HepG2 (cell line): ENCODE results near the gene SSH3. TPM values are rescaled to one million over a fixed set of nuclear protein-coding genes. Genes with fewer than 3 reads are reported as not detected.

ENCODE experiments used
- ATAC-seq: fragments of 200-7000 bp; cut with Tn5 transposase; 3 replicates; pipeline ENCODE4 v1.9.1; 2020; ENCODE audit warnings: mild to moderate bottlenecking, moderate library complexity
- BruUV-seq: library from RNA; stranded (reverse); fragments of 400-500 nt; replicated peaks from 2 replicates; lab custom pipeline; 2021; lab: Mats Ljungman, UMichigan
- CTCF ChIA-PET: fragments of 300-600 bp; formaldehyde crosslinking; extraction: SDS; loops from one replicate; lab custom pipeline; 2021; ENCODE audit warnings: low total read pairs, inconsistent platforms, low intra/inter-chr PET ratio; lab: Yijun Ruan, JAX
- POLR2A ChIA-PET: fragments of 350-600 bp; sonication (Branson Sonifier 250); formaldehyde crosslinking; loops from one replicate; lab custom pipeline; 2020; ENCODE audit warnings: antibody characterized with exemption, inconsistent platforms; lab: Yijun Ruan, JAX
- DNase-seq: peaks from one replicate; pipeline ENCODE4 v3.0.0-alpha.2; 2015; ENCODE audit warnings: low spot score
- FAIRE-seq: peaks from 3 replicates; lab custom pipeline; 2011; peaks lifted over from hg19 to GRCh38; lab: Jason Lieb, UNC
- H2AFZ ChIP-seq: one replicate; pipeline ENCODE4 v1.6.1; 2011; ENCODE audit warnings: low read length, inconsistent platforms
- H3K27ac ChIP-seq: fragments of 300-600 bp; 3 replicates; pipeline ENCODE4 v1.8.0; 2011; ENCODE audit warnings: mixed run types, mild to moderate bottlenecking, mixed read lengths, low read length, inconsistent platforms; ENCODE audit not compliant: insufficient read depth; ENCODE audit errors: extremely low read length
- H3K27me3 ChIP-seq, 2 experiments: fragments of 200-600 bp in 1 of 2; 2 replicates in 1 of 2; 3 replicates in 1 of 2; pipeline versions ENCODE4 v1.6.0 to v1.8.0; 2011; ENCODE audit warnings: low read length in 2 of 2, mild to moderate bottlenecking in 2 of 2, moderate library complexity in 2 of 2, inconsistent platforms in 1 of 2; ENCODE audit not compliant: insufficient read depth in 2 of 2, control insufficient read depth in 1 of 2
- H3K36me3 ChIP-seq, 2 experiments: fragments of 200-600 bp in 1 of 2; replicated peaks in 1 of 2; 2 replicates in 1 of 2; 3 replicates in 1 of 2; pipeline versions ENCODE4 v1.5.1 to v1.8.0; 2011; ENCODE audit warnings: low read length in 2 of 2, inconsistent platforms in 1 of 2; ENCODE audit not compliant: insufficient read depth in 2 of 2, control insufficient read depth in 1 of 2
- H3K4me1 ChIP-seq: 2 replicates; pipeline ENCODE4 v1.5.1; 2012; ENCODE audit warnings: low read length, inconsistent platforms; ENCODE audit not compliant: insufficient read depth
- H3K4me2 ChIP-seq: 2 replicates; pipeline ENCODE4 v1.6.0; 2011; ENCODE audit warnings: low read depth, low read length, inconsistent platforms
- H3K4me3 ChIP-seq, 3 experiments: fragments of 200-600 bp in 1 of 3; sonication (generic), shearing (Covaris generic) in 1 of 3; replicated peaks in 1 of 3; 2 replicates each; pipeline ENCODE4 v1.5.1; 2011 to 2016; ENCODE audit warnings: low read length in 3 of 3, inconsistent platforms in 2 of 3, low read depth in 2 of 3, mild to moderate bottlenecking in 2 of 3, control low read depth in 1 of 3, mixed read lengths in 1 of 3; ENCODE audit not compliant: insufficient read depth in 1 of 3
- H3K79me2 ChIP-seq: one replicate; pipeline ENCODE4 v1.6.1; 2011; ENCODE audit warnings: low read length, inconsistent platforms; ENCODE audit not compliant: insufficient read depth
- H3K9ac ChIP-seq: 2 replicates; pipeline ENCODE4 v1.6.0; 2011; ENCODE audit warnings: mild to moderate bottlenecking, low read depth, low read length, inconsistent platforms; ENCODE audit not compliant: insufficient read depth
- H3K9me3 ChIP-seq: 2 replicates; pipeline ENCODE4 v1.5.1; 2012; ENCODE audit warnings: mild to moderate bottlenecking, low read length
- H4K20me1 ChIP-seq: 2 replicates; pipeline ENCODE4 v1.6.0; 2011; ENCODE audit warnings: inconsistent platforms, mild to moderate bottlenecking, low read length, moderate library complexity; ENCODE audit not compliant: insufficient read depth
- ATF6 ChIP-seq: sonication (generic); formaldehyde crosslinking; conservative IDR thresholded peaks from 2 replicates; pipeline ENCODE4 v1.4.0; 2020; ENCODE audit warnings: missing genetic modification reagents
- KMT2A ChIP-seq: sonication (generic); formaldehyde crosslinking; IDR thresholded peaks from 2 replicates; pipeline ENCODE4 v1.4.0; 2020; ENCODE audit warnings: missing genetic modification reagents
- NFYB ChIP-seq: sonication (generic); formaldehyde crosslinking; IDR thresholded peaks from 2 replicates; pipeline ENCODE4 v1.4.0; 2020; ENCODE audit warnings: missing genetic modification reagents
- NPAS2 ChIP-seq: sonication (generic); formaldehyde crosslinking; IDR thresholded peaks from 2 replicates; pipeline ENCODE4 v1.8.0; 2022; ENCODE audit warnings: mild to moderate bottlenecking, missing genetic modification reagents, borderline replicate concordance
- PRDM4 ChIP-seq: sonication (generic); formaldehyde crosslinking; IDR thresholded peaks from 2 replicates; pipeline ENCODE4 v1.9.0; 2021; ENCODE audit warnings: missing genetic modification reagents, borderline replicate concordance
- RBM39 ChIP-seq: fragments of 200-400 bp; formaldehyde crosslinking; IDR thresholded peaks from one replicate; pipeline ENCODE4 v1.6.1; 2018; ENCODE audit warnings: antibody characterized with exemption, mild to moderate bottlenecking, low read depth, low read length; ENCODE audit not compliant: poor library complexity, severe bottlenecking
- TAF1 ChIP-seq: sonication (generic); formaldehyde crosslinking; IDR thresholded peaks from 2 replicates; pipeline ENCODE4 v1.4.0; 2020; ENCODE audit warnings: missing genetic modification reagents
- ZBTB7A ChIP-seq: sonication (generic); formaldehyde crosslinking; IDR thresholded peaks from 2 replicates; pipeline ENCODE4 v1.8.0; 2022; ENCODE audit warnings: mild to moderate bottlenecking, missing genetic modification reagents
- ZMYM4 ChIP-seq: sonication (generic); formaldehyde crosslinking; IDR thresholded peaks from 2 replicates; pipeline ENCODE4 v1.8.1; 2023; ENCODE audit warnings: mild to moderate bottlenecking, missing genetic modification reagents
- ZNF414 ChIP-seq: sonication (generic); formaldehyde crosslinking; IDR thresholded peaks from 2 replicates; pipeline ENCODE4 v1.5.0; 2020; ENCODE audit warnings: missing genetic modification reagents
- WGBS: methylation state at CpG from one replicate; pipeline ENCODE4 v1.1.6; 2017; ENCODE audit warnings: low lambda C conversion rate; 5-methylcytosine and 5-hydroxymethylcytosine counted together
- in situ Hi-C: cut with HindIII; loops from 2 replicates; pipeline ENCODE4 v1.10.0; 2017; ENCODE audit warnings: low pct_unique_long_range_greater_than_20kb; ENCODE audit not compliant: extremely low pct_ligation_motif_present
- intact Hi-C: fragments of 100-400 bp; cut with micrococcal nuclease; formaldehyde crosslinking; loops from one replicate; pipeline ENCODE4 v1.10.0; 2022; ENCODE audit not compliant: unreplicated experiment
- polyA plus RNA-seq, 8 experiments: library from polyadenylated mRNA; depleted of rRNA in 3 of 8; stranded (reverse) in 7 of 8; unstranded in 1 of 8; fragments of >200 nt; fragmentation: Illumina TruSeq in 4 of 8; extraction: Trizol in 4 of 8; gene quantifications; 2 replicates each; pipeline versions ENCODE4 v1.2.1 to v1.2.3, GENCODE V29; 2011 to 2016; ENCODE audit warnings: low read depth in 4 of 8, missing spikeins in 1 of 8, mixed read lengths in 1 of 8; ENCODE audit not compliant: insufficient read depth in 1 of 8
- total RNA-seq, 5 experiments: library from RNA; depleted of rRNA; stranded (reverse); fragments of >200 nt; fragmentation: Illumina TruSeq; extraction: Trizol; gene quantifications; 2 replicates each; pipeline ENCODE4 v1.2.3, GENCODE V29; 2016; ENCODE audit warnings: low read depth in 1 of 5

The SSH3 gene
- total and polyA plus RNA-seq, 2 of the 13 experiments (the other 11 are each of a cell fraction or from before 2014, with no cell fraction given), result 12.4 to 18.8 TPM

- FAIRE-seq (no peak), DNase-seq (no peak), ATAC-seq (no peak)
- Histone ChIP-seq H3K36me3 (peaks cover 38 to 82% of the 10 kb centered on the region in 2 experiments; a peak in 4 of 5 replicates), H2AFZ (no peak overlapping the region), H3K27ac (no peak overlapping the region), H3K4me3 (no peak overlapping the region), H3K4me1 (peaks cover 6% of the 10 kb centered on the region; the same call in 1 of the 2 replicates), H3K9ac (no peak overlapping the region), H3K4me2 (no peak overlapping the region), H3K79me2 (peaks cover 9% of the 10 kb centered on the region), H3K27me3 (no peaks in the 10 kb centered on the region), H3K9me3 (no peaks in the 10 kb centered on the region), H4K20me1 (peaks cover 19% of the 10 kb centered on the region; the same call in 1 of the 2 replicates)
- intact Hi-C loops, result no loop called here
- POLR2A ChIA-PET, result interaction anchor here (1.3 kb wide), 1 partner anchor 10 kb away, joined by 7 read pairs; the partner anchor contains the start of gene ANKRD13D
- TF ChIP-seq NFYB (CRISPR knock-in tag), result no peak
- in situ Hi-C loops, result no loop called here
- CTCF ChIA-PET, result no interaction called here
- BruUV-seq, result no TSS peak
- WGBS, result 93% methylated on average over 11 of the region's 14 CpGs
These were observed 24.3 kb upstream of the SSH3 start for GRCh38 chr11:67278939-67279588.

- Histone ChIP-seq H4K20me1 (peaks cover 13% of the 10 kb centered on the region; the same call in 1 of the 2 replicates), H3K4me3 (no peak overlapping the region), H2AFZ (no peak overlapping the region), H3K9ac (no peak overlapping the region), H3K79me2 (peaks cover 6% of the 10 kb centered on the region), H3K36me3 (peaks cover 38 to 85% of the 10 kb centered on the region in 2 experiments; a peak in 4 of 5 replicates), H3K9me3 (no peaks in the 10 kb centered on the region), H3K4me1 (peaks cover 2% of the 10 kb centered on the region; the same call in 1 of the 2 replicates), H3K27me3 (no peaks in the 10 kb centered on the region), H3K27ac (no peak overlapping the region), H3K4me2 (no peak overlapping the region)
- intact Hi-C loops, result no loop called here
- no peak for DNase-seq
- no peak for ATAC-seq
- no peak for FAIRE-seq
- ChIA-PET POLR2A (interaction anchor here (1.3 kb wide), 1 partner anchor 9 kb away, joined by 7 read pairs; the partner anchor contains the start of gene ANKRD13D), CTCF (no interaction called here)
- in situ Hi-C loops, result no loop called here
- no TSS peak for BruUV-seq
- WGBS, result 98% methylated on average over 13 of the region's 17 CpGs
- TF ChIP-seq ZMYM4 (CRISPR knock-in tag), result no peak
- no peak for TF ChIP-seq ZBTB7A
- TF ChIP-seq RBM39, result no peak
- TF ChIP-seq PRDM4 (CRISPR knock-in tag), result no peak
- TF ChIP-seq KMT2A (CRISPR knock-in tag), result no peak
- no peak for TF ChIP-seq ZNF414 (CRISPR knock-in tag)
- TF ChIP-seq NPAS2, result no peak
- no peak for TF ChIP-seq TAF1
- TF ChIP-seq ATF6 (CRISPR knock-in tag), result no peak
These were observed 23.6 kb upstream of the SSH3 start for GRCh38 chr11:67279589-67280340.
